ENCODE measurements around the gene ZNF547.

DNA sequence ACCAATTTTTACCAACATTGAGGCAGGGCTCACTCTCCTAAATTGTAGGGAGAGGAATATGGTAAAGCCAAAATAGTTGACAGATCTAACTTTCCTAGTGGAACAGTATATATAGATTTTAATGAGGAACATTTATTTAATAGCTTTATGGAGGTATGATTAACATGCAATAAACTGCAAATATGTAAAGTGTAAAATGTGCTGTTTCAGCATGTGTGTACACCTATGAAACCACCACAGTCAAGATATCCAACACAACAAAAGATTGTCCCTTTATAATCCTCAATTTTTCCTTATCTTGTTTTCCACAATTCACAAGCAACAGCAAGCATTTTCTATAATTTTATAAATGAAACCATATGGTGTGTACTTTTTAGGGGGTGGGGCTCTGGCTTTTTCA is 4.1 kb upstream of the ZNF547 start:
- TF ChIP-seq, protein P1, sequence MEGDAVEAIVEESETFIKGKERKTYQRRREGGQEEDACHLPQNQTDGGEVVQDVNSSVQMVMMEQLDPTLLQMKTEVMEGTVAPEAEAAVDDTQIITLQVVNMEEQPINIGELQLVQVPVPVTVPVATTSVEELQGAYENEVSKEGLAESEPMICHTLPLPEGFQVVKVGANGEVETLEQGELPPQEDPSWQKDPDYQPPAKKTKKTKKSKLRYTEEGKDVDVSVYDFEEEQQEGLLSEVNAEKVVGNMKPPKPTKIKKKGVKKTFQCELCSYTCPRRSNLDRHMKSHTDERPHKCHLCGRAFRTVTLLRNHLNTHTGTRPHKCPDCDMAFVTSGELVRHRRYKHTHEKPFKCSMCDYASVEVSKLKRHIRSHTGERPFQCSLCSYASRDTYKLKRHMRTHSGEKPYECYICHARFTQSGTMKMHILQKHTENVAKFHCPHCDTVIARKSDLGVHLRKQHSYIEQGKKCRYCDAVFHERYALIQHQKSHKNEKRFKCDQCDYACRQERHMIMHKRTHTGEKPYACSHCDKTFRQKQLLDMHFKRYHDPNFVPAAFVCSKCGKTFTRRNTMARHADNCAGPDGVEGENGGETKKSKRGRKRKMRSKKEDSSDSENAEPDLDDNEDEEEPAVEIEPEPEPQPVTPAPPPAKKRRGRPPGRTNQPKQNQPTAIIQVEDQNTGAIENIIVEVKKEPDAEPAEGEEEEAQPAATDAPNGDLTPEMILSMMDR (IDR thresholded peaks at IDR 0.05; ENCODE audit: borderline replicate concordance, extremely low read depth, low read length, poor library complexity, severe bottlenecking): no peak
- no peak for TF ChIP-seq EZH2 (IDR thresholded peaks at IDR 0.05; ENCODE audit: borderline replicate concordance, low read depth, low read length, severe bottlenecking)

Data from DND-41 (cell line).